ENCODE data around the gene AGPAT4.
"Not testable (repeated sequence)": the region's sequence is repeated elsewhere in the genome, so short reads cannot be mapped to it uniquely, and the experiment has no call there.

The AGPAT4 gene

DNA sequence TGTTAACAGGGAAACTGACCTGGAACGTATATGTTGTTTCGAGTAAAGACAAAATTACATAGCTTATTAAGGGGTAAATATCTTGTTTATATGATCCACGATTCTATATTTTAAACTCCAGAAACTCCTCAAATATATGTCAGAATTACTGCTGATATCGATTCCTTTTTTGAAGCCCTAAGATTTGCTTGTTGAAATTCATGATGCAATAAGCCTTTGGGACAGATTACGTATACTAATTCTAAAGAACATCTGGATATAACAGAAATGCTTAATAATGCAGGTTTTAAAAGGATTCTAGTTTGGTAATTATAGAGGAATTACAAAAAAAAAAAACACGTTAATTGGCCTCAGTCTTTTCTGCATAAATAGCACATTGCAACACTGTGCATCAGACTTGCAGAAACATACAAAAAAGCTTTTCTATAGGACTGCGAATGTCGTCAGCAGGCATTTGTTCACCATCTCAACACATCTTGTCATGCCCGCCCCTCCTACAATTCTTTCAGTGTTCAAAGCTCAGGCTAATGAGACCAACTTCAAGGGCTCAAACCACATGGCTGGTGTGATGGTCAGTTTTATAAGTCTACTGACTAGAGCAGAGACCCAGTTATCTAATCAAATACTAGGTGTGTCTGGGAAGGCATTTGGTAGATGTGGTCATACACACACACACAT, 74.9 kb downstream of the AGPAT4 start:
- DNase-seq, result no peak

- DNase-seq, result no peak
Measured at GRCh38 chr6:161198176-161198575, 75.7 kb downstream of the AGPAT4 start.

- no peak for DNase-seq
Measured at GRCh38 chr6:161195386-161195785, 78.5 kb downstream of the AGPAT4 start.

DNA sequence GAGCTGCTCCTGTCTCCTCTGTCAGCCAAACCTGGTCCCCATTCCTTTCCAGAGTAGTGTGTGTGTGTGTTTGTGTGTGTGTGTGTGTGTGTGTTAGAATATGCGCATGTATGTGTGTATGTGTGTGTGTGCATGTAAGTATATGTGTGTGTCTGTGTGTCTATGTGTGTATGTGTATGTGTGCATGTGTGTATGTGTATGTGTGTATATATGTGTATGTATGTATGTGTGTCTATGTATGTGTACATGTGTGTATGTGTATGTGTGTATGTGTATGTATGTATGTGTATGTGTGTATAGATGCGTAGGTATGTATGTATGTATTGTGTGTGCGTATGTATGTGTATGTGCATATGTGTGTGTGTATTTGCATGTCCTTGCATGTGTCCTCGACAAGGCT, 79.5 kb downstream of the AGPAT4 start:
- DNase-seq, result no peak

DNA sequence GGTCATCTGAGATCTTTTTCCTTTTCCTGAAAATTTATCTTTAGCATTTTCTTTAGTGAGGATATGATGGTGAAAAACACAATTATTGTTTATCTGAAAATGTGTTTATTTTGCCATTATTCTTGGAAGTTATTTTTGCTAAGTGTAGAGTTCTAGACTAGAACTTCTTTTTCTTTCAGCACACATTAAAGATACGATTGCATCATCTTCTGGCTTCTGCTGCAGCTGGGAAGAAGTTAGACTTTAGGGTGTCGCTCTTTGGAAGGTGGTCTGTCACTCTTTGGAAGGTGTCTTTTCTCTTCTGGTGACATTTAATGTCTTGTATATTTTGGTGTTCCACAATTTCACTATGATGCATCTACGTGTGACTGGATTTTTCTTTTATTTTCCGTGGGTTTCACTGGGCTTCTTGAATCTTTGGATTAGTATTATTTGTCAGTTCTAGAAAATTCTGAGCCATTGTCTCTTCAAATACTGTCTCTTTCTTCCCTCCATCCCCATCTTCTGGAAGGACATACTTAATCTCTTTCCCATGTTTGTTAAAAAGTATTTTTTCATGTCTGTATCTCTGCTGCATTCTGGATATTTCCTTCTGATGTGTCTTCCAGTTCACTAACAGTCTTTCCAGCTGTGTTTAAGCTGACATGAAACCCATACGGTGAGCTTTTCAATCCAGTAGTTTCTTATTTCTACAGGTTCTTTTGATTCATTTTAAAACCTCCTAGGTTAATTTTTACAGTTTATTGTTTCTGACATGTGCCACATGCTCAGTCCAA, 81.0 kb downstream of the AGPAT4 start:
- no peak for DNase-seq

DNA sequence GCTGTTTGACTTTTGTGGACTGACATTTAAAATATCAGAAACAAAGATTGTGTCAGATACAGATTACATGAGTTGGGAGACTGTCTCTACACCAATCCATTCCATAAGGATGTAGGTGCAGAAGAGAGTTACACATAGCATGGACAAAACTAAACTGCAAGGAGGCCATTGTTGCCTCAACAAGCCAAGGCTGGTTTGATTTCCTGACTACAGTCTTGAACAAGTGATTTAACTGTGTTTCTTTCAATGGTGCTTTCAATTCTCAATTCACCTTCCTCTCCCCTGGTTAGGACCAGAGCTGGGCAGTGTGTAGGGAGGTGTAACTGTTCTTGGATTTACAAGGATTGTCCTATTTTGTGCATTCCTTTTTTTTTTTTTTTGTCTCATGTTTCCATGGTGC, 82.2 kb downstream of the AGPAT4 start:
- no peak for DNase-seq

- no peak for DNase-seq
Measured at GRCh38 chr6:161191007-161191406, 82.9 kb downstream of the AGPAT4 start.

GRCh38 chr6:161189891-161190290, 84.0 kb downstream of the AGPAT4 start:
- no peak for DNase-seq

DNA sequence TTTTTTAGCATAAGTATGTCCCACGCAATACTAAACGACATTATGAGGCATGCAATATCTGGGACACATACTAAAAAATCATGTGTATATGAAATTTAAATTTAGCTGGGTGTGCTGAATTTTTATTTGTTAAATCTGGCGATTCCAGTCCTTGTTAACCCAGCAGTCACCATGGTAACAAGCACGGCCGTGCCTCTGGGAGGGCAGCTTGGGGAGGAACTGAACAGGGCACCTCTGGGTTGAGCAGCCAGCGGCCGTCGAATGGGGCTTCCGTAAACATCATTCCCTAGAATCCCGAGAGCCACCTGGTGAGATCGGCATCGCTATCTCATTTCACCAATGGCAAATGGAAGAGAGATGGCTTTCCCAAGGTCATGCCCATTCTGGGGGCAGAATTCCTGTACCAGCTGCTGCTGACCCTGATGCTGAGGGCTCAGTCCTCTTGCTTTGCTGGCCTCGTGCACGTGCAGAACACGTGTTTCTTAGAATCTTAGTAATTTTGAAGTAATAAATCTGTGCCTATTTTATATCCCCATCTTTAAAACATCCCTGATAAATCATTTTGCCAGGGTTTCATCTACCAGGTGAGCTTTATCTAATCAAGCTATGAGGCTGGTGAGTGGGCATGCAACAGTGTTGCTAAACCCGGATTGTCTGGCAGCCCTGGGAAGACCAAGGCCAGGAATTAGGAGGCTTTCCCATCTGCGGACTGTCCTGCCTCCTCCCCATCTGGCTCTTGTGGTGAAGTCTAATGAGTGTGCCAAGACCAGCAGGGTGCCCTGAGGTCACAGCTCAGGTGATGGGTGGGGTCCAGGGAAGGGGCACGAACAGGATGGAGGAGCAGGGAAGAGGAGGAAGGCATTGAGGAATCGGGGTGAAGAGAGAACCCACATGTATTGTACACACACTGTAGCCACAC, 85.1 kb downstream of the AGPAT4 start:
- no peak for DNase-seq

GRCh38 chr6:161186173-161186769, 87.6 kb downstream of the AGPAT4 start:
- no peak for DNase-seq

DNA sequence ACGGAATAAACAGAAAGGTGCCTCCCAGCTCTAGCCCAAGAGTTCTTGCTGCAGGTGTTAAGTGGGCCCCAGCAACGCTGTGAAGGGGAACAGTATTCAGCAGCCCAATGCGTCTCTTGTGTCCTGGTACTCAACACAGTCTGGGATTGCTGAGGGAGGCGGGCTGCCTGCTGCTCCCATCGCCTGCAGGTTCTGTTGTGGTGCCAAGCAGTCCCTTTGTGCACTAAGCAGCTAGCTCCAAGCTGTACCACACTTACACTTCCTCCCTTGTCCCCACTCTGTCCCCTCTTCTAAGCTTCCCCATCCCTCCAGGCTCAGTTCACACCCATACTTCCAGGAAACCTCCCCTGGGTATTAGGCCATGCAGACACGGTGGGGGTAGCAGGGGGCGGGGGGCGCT, 92.7 kb downstream of the AGPAT4 start:
- DNase-seq, result no peak

GRCh38 chr6:161178155-161178554, 95.7 kb downstream of the AGPAT4 start:
- DNase-seq, result not testable (repeated sequence)

DNA sequence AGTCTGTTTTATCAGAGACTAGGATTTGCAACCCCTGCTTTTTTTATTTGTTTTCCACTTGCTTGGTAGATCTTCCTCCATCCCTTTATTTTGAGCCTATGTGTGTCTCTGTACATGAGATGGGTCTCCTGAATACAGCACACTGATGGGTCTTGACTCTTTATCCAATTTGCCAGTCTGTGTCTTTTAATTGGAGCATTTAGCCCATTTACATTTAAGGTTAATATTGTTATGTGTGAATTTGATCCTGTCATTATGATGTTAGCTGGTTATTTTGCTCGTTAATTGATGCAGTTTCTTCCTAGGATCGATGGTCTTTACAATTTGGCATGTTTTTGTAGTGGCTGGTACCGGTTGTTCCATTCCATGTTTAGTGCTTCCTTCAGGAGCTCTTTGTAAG, 97.4 kb downstream of the AGPAT4 start:
- DNase-seq, result not testable (repeated sequence)

DNA sequence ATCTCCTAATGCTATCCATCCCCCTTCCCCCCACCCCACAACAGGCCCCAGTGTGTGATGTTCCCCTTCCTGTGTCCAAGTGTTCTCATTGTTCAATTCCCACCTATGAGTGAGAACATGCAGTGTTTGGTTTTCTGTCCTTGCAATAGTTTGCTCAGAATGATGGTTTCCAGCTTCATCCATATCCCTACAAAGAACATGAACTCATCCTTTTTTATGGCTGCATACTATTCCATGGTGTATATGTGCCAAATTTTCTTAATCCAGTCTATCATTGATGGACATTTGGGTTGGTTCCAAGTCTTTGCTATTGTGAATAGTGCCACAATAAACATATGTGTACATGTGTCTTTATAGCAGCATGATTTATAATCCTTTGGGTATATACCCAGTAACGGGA, 101.1 kb downstream of the AGPAT4 start:
- DNase-seq, result not testable (repeated sequence)

DNA sequence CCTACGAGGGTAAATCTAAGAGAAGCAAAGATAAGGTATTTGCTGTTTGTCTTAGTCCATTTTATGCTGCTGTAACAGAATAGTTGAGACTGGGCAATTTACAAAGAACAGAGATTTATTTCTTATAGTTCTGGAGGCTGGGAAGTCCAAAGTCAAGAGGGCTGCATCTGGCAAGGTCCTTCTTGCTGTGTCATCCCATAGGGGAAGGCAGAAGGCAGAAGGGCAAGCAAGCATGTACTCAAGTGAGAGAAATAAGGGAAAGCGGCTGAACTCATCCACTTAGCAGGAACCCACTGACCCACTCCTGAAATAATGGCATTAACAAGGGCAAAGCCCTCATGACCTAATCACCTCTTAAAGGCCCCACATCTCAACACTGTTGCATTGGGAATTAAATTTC, 102.7 kb downstream of the AGPAT4 start:
- DNase-seq, result no peak

GRCh38 chr6:161169696-161170095, 104.2 kb downstream of the AGPAT4 start:
- DNase-seq, result no peak

- no peak for DNase-seq
Measured at GRCh38 chr6:161169035-161169434, 104.8 kb downstream of the AGPAT4 start.

DNA sequence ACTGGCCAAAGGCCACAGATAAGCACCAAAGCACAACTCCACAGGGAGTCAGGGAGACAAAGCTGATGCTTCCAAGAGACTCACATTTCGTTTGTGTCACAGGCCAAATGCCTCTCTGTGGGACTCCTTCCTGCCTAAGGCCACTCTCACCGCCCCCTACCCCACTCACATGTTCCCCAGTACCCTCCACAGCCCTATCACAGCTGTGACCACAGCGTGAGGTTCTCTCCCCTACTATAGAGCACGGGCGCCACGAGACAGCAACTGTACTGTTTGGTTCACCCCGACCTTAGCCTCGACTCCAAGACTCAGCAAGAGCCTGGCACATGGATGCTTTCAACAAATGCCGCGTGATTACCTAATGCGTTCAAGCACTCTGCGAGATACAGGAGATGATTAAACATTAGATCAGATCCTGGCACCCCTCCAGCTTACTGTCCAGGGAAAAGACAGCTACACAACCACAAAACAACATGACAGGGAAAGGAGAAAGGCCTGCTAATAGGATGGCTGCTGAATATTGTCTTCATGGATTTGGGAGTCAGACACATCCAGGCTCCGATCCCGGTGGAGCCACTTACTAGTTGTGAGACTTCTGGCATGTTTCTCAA, 105.5 kb downstream of the AGPAT4 start:
- no peak for DNase-seq

DNA sequence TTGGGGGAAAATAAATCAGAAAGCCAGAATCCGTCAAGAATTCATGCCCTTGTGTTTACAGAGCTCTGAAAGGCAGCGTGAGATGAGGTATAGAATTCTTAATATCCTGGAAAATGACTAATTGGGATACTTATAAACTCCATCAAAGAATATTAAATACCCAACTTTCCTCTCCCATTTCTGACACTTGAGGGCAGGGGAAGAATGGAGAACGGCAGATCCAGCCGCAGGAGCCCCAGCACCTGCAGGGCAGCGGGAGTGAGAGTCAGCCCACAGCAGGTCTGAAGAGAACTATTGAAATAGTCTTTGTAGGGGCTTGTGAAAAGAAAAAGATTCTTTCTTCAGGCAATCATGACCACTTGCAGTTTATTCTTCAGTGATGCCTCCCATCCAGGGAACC, 107.2 kb downstream of the AGPAT4 start:
- no peak for DNase-seq

DNA sequence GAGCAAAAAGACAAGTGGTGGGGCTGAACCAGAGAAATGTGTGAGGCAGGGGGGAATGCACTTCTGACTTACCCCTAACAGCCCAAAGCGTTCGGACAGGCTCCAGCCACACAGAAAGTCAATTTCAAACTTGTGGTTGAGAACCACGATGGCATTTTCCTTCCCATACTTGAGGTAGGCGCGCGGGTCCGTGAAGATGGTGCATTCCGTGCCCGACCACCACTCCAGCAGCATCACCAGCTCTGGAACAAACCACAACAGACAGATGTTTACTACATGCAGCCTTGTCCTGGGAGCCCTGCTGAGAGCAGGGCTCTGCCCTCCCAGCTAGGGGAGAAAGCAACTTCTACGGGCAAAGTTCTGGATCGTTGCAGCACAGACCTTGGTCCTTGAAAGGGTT, 107.7 kb downstream of the AGPAT4 start:
- DNase-seq, result no peak

DNA sequence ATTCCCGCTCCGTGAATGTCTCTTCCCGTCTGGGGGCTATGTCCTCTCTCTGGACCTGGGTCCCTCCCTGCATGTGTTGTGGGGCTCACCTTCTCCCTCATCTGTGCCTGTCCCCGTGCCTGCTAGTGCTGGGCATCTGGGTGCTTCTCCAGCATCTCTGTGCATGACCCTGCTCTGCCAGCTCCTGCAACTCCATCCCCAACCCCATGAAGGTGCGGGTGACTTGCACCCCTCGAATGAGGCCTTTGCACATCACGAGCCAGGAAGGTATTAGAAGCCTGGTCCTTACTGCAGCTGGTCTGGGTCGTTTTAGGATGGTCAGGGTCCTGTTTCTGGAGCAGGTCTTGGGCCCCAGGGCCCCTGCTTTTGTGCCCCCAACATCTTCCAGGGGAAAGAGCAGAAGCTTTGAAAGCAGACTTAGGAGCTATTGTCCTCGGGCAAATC, 109.7 kb downstream of the AGPAT4 start:
- no peak for DNase-seq

GRCh38 chr6:161163466-161164181, 110.2 kb downstream of the AGPAT4 start:
- no peak for DNase-seq

Data from central memory CD4-positive, alpha-beta T cell (primary cell).